GM06990 (cell line): ENCODE results near the gene RARRES1.

Experiments
- DNase-seq: peaks from one replicate; pipeline ENCODE4 v3.0.0-alpha.2; 2011; ENCODE audit not compliant: insufficient read length; ENCODE audit errors: extremely low read depth
- H3K27me3 ChIP-seq: replicated peaks from 2 replicates; pipeline ENCODE4 v1.6.0; 2011; ENCODE audit warnings: low read length; ENCODE audit not compliant: control insufficient read depth, insufficient read depth
- H3K36me3 ChIP-seq: 2 replicates; pipeline ENCODE4 v1.5.1; 2011; ENCODE audit warnings: low read length; ENCODE audit not compliant: control insufficient read depth, insufficient read depth
- H3K4me3 ChIP-seq: replicated peaks from 2 replicates; pipeline ENCODE4 v1.5.1; 2011; ENCODE audit warnings: low read depth, mild to moderate bottlenecking, control low read depth, low read length
- TF ChIP-seq, protein P1 (sequence below): IDR thresholded peaks from 2 replicates; pipeline ENCODE4 v1.5.1; 2011; ENCODE audit warnings: low read length, control low read depth, mild to moderate bottlenecking, inconsistent platforms; ENCODE audit not compliant: insufficient read depth, poor library complexity, severe bottlenecking

Gene RARRES1

DNA sequence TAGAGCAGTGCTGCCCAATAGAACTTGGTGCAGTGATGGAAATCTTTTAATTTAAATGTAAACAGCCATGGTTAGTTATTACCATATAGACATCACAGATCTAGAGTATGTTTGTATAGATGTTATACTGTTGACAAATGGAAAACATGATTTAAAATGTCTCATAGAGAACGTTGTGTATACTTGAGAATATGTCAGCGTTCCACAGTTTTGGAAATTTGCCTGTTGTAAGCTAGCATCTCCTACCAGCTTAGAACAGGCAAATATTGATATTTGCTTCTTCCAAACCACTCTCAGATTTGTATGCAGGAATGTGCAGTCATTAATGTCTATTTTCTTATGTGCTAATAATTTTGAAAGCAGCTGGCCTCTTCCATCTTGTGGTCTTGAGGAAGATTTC is 51.4 kb downstream of the RARRES1 start:
- Histone ChIP-seq H3K27me3 (no peaks in the 10 kb centered on the region), H3K4me3 (no peak overlapping the region), H3K36me3 (no peaks in the 10 kb centered on the region)
- no peak for DNase-seq
- TF ChIP-seq, protein P1, sequence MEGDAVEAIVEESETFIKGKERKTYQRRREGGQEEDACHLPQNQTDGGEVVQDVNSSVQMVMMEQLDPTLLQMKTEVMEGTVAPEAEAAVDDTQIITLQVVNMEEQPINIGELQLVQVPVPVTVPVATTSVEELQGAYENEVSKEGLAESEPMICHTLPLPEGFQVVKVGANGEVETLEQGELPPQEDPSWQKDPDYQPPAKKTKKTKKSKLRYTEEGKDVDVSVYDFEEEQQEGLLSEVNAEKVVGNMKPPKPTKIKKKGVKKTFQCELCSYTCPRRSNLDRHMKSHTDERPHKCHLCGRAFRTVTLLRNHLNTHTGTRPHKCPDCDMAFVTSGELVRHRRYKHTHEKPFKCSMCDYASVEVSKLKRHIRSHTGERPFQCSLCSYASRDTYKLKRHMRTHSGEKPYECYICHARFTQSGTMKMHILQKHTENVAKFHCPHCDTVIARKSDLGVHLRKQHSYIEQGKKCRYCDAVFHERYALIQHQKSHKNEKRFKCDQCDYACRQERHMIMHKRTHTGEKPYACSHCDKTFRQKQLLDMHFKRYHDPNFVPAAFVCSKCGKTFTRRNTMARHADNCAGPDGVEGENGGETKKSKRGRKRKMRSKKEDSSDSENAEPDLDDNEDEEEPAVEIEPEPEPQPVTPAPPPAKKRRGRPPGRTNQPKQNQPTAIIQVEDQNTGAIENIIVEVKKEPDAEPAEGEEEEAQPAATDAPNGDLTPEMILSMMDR, result no peak

DNA sequence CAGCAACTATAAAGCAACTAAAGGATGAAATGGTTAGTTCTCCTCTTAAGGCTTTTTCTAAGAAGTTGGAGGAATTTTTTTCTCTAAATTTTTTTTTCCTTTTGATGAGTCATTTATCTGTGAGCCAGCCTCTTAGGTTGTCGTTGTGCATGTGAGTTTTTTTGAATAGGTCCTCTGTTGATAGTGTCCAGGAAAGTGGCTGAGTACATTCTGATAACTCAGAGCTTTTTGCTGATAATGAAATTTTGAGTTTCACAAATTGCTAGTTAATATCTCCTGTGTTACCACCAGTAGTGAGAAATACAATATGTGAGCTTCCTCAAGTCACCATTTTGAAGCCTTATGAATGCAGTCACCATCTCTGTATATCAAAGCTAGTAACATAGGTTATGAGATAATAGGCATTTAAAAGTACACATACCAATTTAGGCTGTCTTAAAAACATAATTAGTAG is 52.7 kb downstream of the RARRES1 start:
- H3K27me3 ChIP-seq, result no peaks in the 10 kb centered on the region
- DNase-seq, result no peak
- TF ChIP-seq, protein P1, result no peak
- no peak overlapping the region for H3K4me3 ChIP-seq
- no peaks in the 10 kb centered on the region for H3K36me3 ChIP-seq

DNA sequence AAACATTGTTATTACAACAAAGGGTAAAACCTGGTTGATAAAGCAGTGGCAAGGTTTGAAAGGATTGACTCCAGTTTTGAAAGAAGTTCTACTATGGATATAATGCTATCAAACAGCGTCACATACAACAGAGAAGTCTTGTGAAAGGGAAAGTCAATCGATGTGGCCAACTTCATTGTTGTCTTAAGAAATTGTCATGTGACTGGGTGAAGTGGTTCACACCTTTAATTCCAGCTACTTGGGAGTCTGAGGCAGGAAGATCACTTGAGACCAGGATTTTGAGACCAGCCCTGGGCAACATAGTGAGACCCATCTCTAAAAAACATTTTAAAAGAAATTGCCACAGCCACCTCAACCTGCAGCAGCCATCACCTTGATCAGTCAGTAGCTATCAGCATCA is 53.6 kb downstream of the RARRES1 start:
- TF ChIP-seq, protein P1, result no peak
- no peaks in the 10 kb centered on the region for H3K27me3 ChIP-seq
- H3K4me3 ChIP-seq, result no peak overlapping the region
- H3K36me3 ChIP-seq, result no peaks in the 10 kb centered on the region
- no peak for DNase-seq

DNA sequence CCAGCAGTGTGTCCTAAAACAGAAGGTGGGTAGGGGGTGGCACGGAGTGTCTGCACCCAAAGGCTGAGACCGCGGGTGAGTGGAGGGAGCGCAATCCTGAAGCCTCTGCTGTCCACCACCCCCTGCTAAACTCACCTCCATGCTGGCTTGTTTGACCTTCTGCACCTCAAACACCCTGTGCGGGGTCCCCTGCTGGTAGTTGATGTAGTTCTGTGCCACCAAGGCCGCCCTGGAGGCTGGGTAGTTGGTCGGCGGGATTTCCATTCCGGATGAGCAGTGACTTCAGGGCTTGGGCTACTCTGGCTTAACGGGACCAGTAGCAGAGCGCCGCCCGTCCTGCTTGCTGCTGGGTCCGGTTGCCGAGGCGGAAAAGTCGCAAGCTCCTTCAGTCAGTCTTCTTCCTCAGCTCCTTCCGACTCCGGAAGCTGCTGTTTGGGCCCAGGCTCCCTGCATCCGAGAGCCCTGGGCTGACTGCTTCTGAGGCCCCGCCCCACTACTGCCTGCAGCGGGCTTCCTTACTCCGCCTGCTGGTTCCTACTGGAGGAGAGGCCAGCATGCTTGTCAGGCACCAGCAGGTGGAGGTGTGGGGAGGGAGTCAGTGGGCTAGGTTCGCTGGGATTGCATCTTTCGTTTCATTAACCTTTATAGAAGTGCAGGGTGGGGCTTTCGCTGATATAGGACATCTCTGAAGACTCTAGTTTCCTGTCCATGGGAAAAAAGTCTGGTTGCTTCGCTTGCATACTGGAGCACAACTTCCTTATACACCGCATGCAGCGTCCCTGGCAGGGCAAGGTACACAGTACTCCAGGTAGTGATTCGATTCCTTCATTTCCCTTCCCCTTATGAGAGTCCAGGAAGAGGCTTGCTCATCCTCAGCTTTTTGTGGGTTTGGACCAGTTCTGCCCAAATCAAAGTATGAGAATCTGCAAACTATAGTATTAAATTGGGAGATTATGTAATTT is 59.8 kb downstream of the RARRES1 start, which contains the start of gene LXN:
TSS of gene LXN (minus strand) at position 434 of the 962 bp plus-strand sequence. CDS start at position 264, 170 bp downstream.
- TF ChIP-seq, protein P1, result peak; percentile 82
- H3K4me3 ChIP-seq, result peak within 1 kb of the TSS; percentile 62
- DNase-seq, result peak; percentile 81
- H3K36me3 ChIP-seq, result peaks cover under 1% of the 10 kb centered on the region
- no peaks in the 10 kb centered on the region for H3K27me3 ChIP-seq

DNA sequence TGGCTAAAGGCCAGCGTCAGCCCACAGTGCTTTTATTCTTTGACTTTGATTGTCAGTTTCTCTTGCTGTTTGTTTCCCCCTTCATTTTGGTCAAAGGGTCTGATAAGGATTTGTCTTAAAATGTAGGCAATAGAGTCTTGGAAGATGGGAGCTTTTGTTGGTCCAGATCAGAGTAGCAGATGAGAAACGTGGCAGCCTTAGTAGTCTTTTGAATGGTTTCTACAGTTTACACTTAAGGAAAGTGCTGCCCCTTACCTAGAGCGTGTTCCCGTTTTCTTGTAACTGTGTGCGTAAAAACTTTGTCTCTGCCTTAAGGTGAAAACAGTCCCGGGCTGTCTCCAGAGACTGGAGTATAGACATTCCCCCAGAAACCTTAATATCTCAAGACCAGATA is 60.4 kb downstream of the RARRES1 start:
- Histone ChIP-seq H3K36me3 (peaks cover 3% of the 10 kb centered on the region), H3K27me3 (no peaks in the 10 kb centered on the region), H3K4me3 (peak overlapping the region; percentile 62)
- no peak for DNase-seq
- TF ChIP-seq, protein P1, result no peak
